ENCODE results near the gene ACBD6.

- TF ChIP-seq CTCF (tag by site-specific recombination; IDR thresholded peaks at IDR 0.05), result no peak
- TF ChIP-seq ZNF146 (tag by site-specific recombination; IDR thresholded peaks at IDR 0.05), result no peak
- no peak for TF ChIP-seq ZNF18 (tag by site-specific recombination; IDR thresholded peaks at IDR 0.05)
- no peak for TF ChIP-seq IKZF3 (tag by site-specific recombination; IDR thresholded peaks at IDR 0.05)
- TF ChIP-seq ZNF202 (tag by site-specific recombination; IDR thresholded peaks at IDR 0.05; ENCODE audit: borderline replicate concordance), result no peak
- no peak for TF ChIP-seq GFI1B (tag by site-specific recombination; IDR thresholded peaks at IDR 0.05)
- no peak for TF ChIP-seq YY1 (tag by site-specific recombination; IDR thresholded peaks at IDR 0.05)
- TF ChIP-seq ZBTB8A (tag by site-specific recombination; IDR thresholded peaks at IDR 0.05), result no peak
- TF ChIP-seq REPIN1 (tag by site-specific recombination; IDR thresholded peaks at IDR 0.05; ENCODE audit: low read depth), result no peak
- no peak for TF ChIP-seq SALL2 (tag by site-specific recombination; IDR thresholded peaks at IDR 0.05; ENCODE audit: borderline replicate concordance)
- no peak for TF ChIP-seq ZBTB21 (tag by site-specific recombination; IDR thresholded peaks at IDR 0.05)
- no peak for TF ChIP-seq MZF1 (tag by site-specific recombination; IDR thresholded peaks at IDR 0.05; ENCODE audit: borderline replicate concordance)
- TF ChIP-seq ZNF423 (tag by site-specific recombination; IDR thresholded peaks at IDR 0.05), result no peak
- TF ChIP-seq REST (tag by site-specific recombination; IDR thresholded peaks at IDR 0.05), result no peak
These were observed 219.3 kb downstream of the ACBD6 start for GRCh38 chr1:180283098-180283497.

Data from HEK293 (cell line).